Gastroesophageal sphincter (tissue), 3 donors: ENCODE measurements around the gene PERCC1.

Experiments used
- CTCF ChIP-seq, 4 experiments: fragments of 200-600 bp in 2 of 4; fragments of 450-650 bp in 2 of 4; sonication (generic) in 1 of 4; IDR thresholded peaks; one replicate each; pipeline ENCODE4 v1.5.1; 2017 to 2019; ENCODE audit warnings: antibody characterized with exemption in 4 of 4, mild to moderate bottlenecking in 2 of 4, moderate library complexity in 2 of 4
- POLR2A ChIP-seq, 2 donors: fragments of 450-650 bp; IDR thresholded peaks; one replicate each; pipeline ENCODE4 v1.6.1; 2017; ENCODE audit warnings: antibody characterized with exemption in 2 of 2, mild to moderate bottlenecking in 2 of 2, moderate library complexity in 1 of 2
- POLR2AphosphoS5 ChIP-seq: sonication (generic); formaldehyde crosslinking; IDR thresholded peaks from one replicate; pipeline ENCODE4 v1.6.1; 2017; ENCODE audit warnings: antibody characterized with exemption

- TF ChIP-seq POLR2A (IDR thresholded peaks at IDR 0.05) (no peak), CTCF (IDR thresholded peaks at IDR 0.05) (no peak), POLR2AphosphoS5 (no peak)
Measured at GRCh38 chr16:1429631-1430030, 1.2 kb upstream of the PERCC1 start.
